GM12878 (cell line): ENCODE measurements around the gene PUSL1. TPM values are rescaled to one million over a fixed set of nuclear protein-coding genes. Genes with fewer than 3 reads are reported as not detected.
"Not testable (repeated sequence)": the region's sequence is repeated elsewhere in the genome, so short reads cannot be mapped to it uniquely, and the experiment has no call there.

Experiments
- ATAC-seq: fragments of 200-7000 bp; cut with Tn5 transposase; 3 replicates; pipeline ENCODE4 v1.9.1; 2020; ENCODE audit warnings: mild to moderate bottlenecking, moderate library complexity
- BruUV-seq: library from RNA; stranded (reverse); fragments of 400-500 nt; replicated peaks from 2 replicates; lab custom pipeline; 2021; lab: Mats Ljungman, UMichigan
- CTCF ChIA-PET: fragments of 300-600 bp; sonication (Branson Sonifier 250); formaldehyde crosslinking; extraction: SDS; loops from one replicate; lab custom pipeline; 2021; ENCODE audit warnings: inconsistent platforms; lab: Yijun Ruan, JAX
- POLR2A ChIA-PET: fragments of 350-600 bp; formaldehyde crosslinking; extraction: SDS; loops from one replicate; lab custom pipeline; 2021; ENCODE audit warnings: inconsistent platforms; lab: Charles Lee
- RAD21 ChIA-PET: fragments of 300-600 bp; sonication (Branson Sonifier 250); formaldehyde crosslinking; loops from one replicate; lab custom pipeline; 2023; ENCODE audit warnings: antibody characterized with exemption; ENCODE audit not compliant: unreplicated experiment; lab: Charles Lee
- SMC1A ChIA-PET: fragments of 300-600 bp; sonication (Branson Sonifier 250); formaldehyde crosslinking; loops from one replicate; lab custom pipeline; 2023; ENCODE audit not compliant: unreplicated experiment, uncharacterized antibody; lab: Charles Lee
- DNase-seq: peaks from one replicate; pipeline ENCODE4 v3.0.0-alpha.2; 2011; ENCODE audit warnings: low read depth, low spot score
- FAIRE-seq: peaks from 3 replicates; lab custom pipeline; 2011; peaks lifted over from hg19 to GRCh38; lab: Jason Lieb, UNC
- H2AFZ ChIP-seq: 2 replicates; pipeline ENCODE4 v1.6.0; 2011; ENCODE audit warnings: low read depth, low read length, control low read depth; ENCODE audit not compliant: control insufficient read depth
- H3K27ac ChIP-seq: 2 replicates; pipeline ENCODE4 v1.5.1; 2011; ENCODE audit warnings: control low read depth; ENCODE audit not compliant: control insufficient read depth, insufficient read depth
- H3K27me3 ChIP-seq, 2 experiments: replicated peaks in 1 of 2; 2 replicates each; pipeline versions ENCODE4 v1.6.0 to v1.6.1; 2011; ENCODE audit warnings: low read length in 1 of 2; ENCODE audit not compliant: control insufficient read depth in 2 of 2, insufficient read depth in 2 of 2
- H3K36me3 ChIP-seq, 2 experiments: 2 replicates each; pipeline ENCODE4 v1.5.1; 2011; ENCODE audit warnings: low read length in 1 of 2; ENCODE audit not compliant: control insufficient read depth in 2 of 2, insufficient read depth in 2 of 2
- H3K4me1 ChIP-seq: 2 replicates; pipeline ENCODE4 v1.6.1; 2011; ENCODE audit warnings: mild to moderate bottlenecking, low read length, moderate library complexity, mixed read lengths; ENCODE audit not compliant: control insufficient read depth, insufficient read depth
- H3K4me2 ChIP-seq: 2 replicates; pipeline ENCODE4 v1.6.0; 2011; ENCODE audit warnings: control low read depth; ENCODE audit not compliant: control insufficient read depth, insufficient read depth
- H3K4me3 ChIP-seq: fragments of 200-600 bp; sonication (generic); 2 replicates; pipeline ENCODE4 v1.5.1; 2016
- H3K79me2 ChIP-seq: 2 replicates; pipeline ENCODE4 v1.6.0; 2011; ENCODE audit warnings: low read length; ENCODE audit not compliant: control insufficient read depth, insufficient read depth
- H3K9ac ChIP-seq: 2 replicates; pipeline ENCODE4 v1.8.0; 2011; ENCODE audit warnings: low read length, control low read depth, mixed read lengths; ENCODE audit not compliant: control insufficient read depth, insufficient read depth
- H3K9me3 ChIP-seq: replicated peaks from 3 replicates; pipeline ENCODE4 v1.5.1; 2011; ENCODE audit warnings: mild to moderate bottlenecking, low read length; ENCODE audit not compliant: control insufficient read depth, insufficient read depth
- H4K20me1 ChIP-seq: 2 replicates; pipeline ENCODE4 v1.6.0; 2011; ENCODE audit not compliant: control insufficient read depth, insufficient read depth
- GATAD2B ChIP-seq: fragments of 450-650 bp; conservative IDR thresholded peaks from 2 replicates; pipeline ENCODE4 v1.6.1; 2017; ENCODE audit warnings: low read depth, mild to moderate bottlenecking, moderate library complexity
- RELA ChIP-seq: fragments of 450-650 bp; IDR thresholded peaks from 2 replicates; pipeline ENCODE4 v1.8.0; 2014; ENCODE audit warnings: borderline replicate concordance; ENCODE audit not compliant: partially characterized antibody
- ZNF217 ChIP-seq: fragments of 450-650 bp; IDR thresholded peaks from 2 replicates; pipeline ENCODE4 v1.6.1; 2017; ENCODE audit warnings: antibody characterized with exemption, mild to moderate bottlenecking
- WGBS: methylation state at CpG from one replicate; pipeline ENCODE4 v1.1.6; 2016; ENCODE audit warnings: low lambda C conversion rate; ENCODE audit not compliant: insufficient replicate concordance, insufficient coverage; ENCODE audit errors: missing lambda C conversion rate; 5-methylcytosine and 5-hydroxymethylcytosine counted together
- in situ Hi-C: fragments of 300-500 bp; cut with MboI; formaldehyde crosslinking; loops from 9 replicates; pipeline ENCODE4 v1.14.3; 2018; ENCODE audit warnings: mixed read lengths
- intact Hi-C: fragments of 100-400 bp; cut with micrococcal nuclease; formaldehyde crosslinking; loops from one replicate; pipeline ENCODE4 v1.14.2; 2022; ENCODE audit not compliant: unreplicated experiment
- polyA plus RNA-seq, 11 experiments: library from polyadenylated mRNA; depleted of rRNA in 4 of 11; unstranded in 6 of 11; stranded (reverse) in 5 of 11; fragments of >200 nt; fragmentation: Nextera tagmentation in 4 of 11; fragmentation: Illumina TruSeq in 1 of 11; extraction: Ambion mirVana in 4 of 11; extraction: Trizol in 1 of 11; gene quantifications; 1 replicate in 1 of 11; 2 replicates in 10 of 11; pipeline versions ENCODE4 v1.2.1 to v1.2.3, GENCODE V29; 2011 to 2016; ENCODE audit warnings: inconsistent platforms in 2 of 11, missing spikeins in 2 of 11, low read depth in 1 of 11
- total RNA-seq, 4 experiments: library from RNA; depleted of rRNA in 3 of 4; stranded (reverse); fragments of >200 nt in 3 of 4; fragmentation: Illumina TruSeq in 1 of 4; extraction: Trizol in 1 of 4; gene quantifications; 2 replicates each; pipeline versions ENCODE4 v1.2.1 to v1.2.3, GENCODE V29; 2013 to 2021
- TF ChIP-seq, protein P1 (sequence below): IDR thresholded peaks from 2 replicates; pipeline ENCODE4 v1.6.1; 2011; ENCODE audit warnings: mild to moderate bottlenecking, low read depth, low read length, moderate library complexity; ENCODE audit not compliant: insufficient replicate concordance
- TF ChIP-seq, protein P2 (sequence below): IDR thresholded peaks from 2 replicates; pipeline ENCODE4 v1.6.1; 2012; ENCODE audit warnings: low read depth, low read length, improper control_type of control experiment

The PUSL1 gene
- total and polyA plus RNA-seq, 10 of the 15 experiments (the other 5 are each of a cell fraction or from before 2014, with no cell fraction given) = 0.16 to 28.4 (median 15.1) TPM

DNA sequence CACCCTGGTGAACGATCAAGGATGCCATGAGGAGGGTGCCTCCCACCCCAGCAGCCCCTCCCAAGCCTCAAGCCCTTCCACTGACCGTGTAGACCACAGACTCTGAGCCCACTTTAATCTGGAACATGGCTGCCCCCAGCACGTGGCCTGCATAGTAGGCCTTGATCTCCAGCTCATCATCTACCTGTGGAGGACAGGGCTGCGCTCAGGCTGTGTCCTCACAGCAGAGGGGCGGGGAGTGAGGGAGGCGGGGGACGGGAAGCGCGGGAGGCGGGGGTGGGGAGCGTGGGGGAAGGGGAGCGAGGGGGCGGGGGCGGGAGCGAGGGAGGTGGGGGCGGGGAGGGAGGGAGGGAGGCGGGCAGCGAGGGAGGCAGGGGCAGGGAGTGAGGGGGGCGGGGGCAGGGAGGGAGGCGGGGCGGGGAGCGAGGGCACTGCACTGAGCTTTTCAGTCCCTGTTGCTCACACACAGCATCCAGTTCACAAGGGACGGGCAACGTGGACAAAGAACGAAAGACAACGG, 7.1 kb downstream of the PUSL1 start (continued):
- TF ChIP-seq, protein P1, sequence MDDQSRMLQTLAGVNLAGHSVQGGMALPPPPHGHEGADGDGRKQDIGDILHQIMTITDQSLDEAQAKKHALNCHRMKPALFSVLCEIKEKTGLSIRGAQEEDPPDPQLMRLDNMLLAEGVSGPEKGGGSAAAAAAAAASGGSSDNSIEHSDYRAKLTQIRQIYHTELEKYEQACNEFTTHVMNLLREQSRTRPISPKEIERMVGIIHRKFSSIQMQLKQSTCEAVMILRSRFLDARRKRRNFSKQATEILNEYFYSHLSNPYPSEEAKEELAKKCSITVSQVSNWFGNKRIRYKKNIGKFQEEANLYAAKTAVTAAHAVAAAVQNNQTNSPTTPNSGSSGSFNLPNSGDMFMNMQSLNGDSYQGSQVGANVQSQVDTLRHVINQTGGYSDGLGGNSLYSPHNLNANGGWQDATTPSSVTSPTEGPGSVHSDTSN = no peak
- no peak for TF ChIP-seq ZNF217
- no peak for TF ChIP-seq GATAD2B
- TF ChIP-seq, protein P2, sequence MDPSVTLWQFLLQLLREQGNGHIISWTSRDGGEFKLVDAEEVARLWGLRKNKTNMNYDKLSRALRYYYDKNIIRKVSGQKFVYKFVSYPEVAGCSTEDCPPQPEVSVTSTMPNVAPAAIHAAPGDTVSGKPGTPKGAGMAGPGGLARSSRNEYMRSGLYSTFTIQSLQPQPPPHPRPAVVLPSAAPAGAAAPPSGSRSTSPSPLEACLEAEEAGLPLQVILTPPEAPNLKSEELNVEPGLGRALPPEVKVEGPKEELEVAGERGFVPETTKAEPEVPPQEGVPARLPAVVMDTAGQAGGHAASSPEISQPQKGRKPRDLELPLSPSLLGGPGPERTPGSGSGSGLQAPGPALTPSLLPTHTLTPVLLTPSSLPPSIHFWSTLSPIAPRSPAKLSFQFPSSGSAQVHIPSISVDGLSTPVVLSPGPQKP = no peak
- TF ChIP-seq RELA = no peak

DNA sequence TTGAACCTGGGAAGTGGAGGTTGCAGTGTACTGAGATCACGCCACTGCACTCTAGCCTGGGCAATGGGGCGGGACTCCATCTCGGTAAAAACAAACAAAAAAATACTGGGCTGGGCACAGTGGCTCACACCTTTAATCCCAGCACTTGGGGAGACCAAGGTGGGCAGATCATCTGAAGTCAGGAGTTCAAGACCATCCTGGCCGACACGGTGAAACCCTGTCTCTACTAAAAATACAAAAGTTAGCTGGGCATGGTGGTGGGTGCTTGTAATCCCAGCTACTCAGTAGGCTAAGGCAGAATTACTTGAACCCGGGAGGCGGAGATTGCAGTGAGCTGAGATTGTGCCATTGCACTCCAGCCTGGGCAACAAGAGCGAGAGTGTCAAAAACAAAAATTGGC, 7.8 kb downstream of the PUSL1 start:
- H3K4me3 ChIP-seq, H3K27ac ChIP-seq, H3K4me1 ChIP-seq, intact Hi-C loops, BruUV-seq, H3K9ac ChIP-seq, H2AFZ ChIP-seq, H3K27me3 ChIP-seq, H3K9me3 ChIP-seq, ATAC-seq, POLR2A ChIA-PET, H4K20me1 ChIP-seq, in situ Hi-C loops, RAD21 ChIA-PET, DNase-seq, CTCF ChIA-PET, FAIRE-seq, H3K79me2 ChIP-seq, H3K4me2 ChIP-seq, SMC1A ChIA-PET: not testable (repeated sequence)
- H3K36me3 ChIP-seq = peaks cover 3 to 41% of the 10 kb centered on the region in 2 experiments; a peak in 3 of 4 replicates
- 100% methylated on average over 8 of the region's 8 CpGs for WGBS
